Peyer's patch (tissue), 4 donors: Measurements from ENCODE around the gene CCDC12.

Source experiments
- POLR2A ChIP-seq, 2 donors: fragments of 450-650 bp; IDR thresholded peaks; one replicate each; pipeline ENCODE4 v1.5.1; 2017; ENCODE audit warnings: antibody characterized with exemption in 2 of 2, mild to moderate bottlenecking in 2 of 2, moderate library complexity in 2 of 2
- TF ChIP-seq, protein P1 (sequence below), 6 experiments: fragments of 450-650 bp in 4 of 6; fragments of 200-600 bp in 2 of 6; sonication (generic) in 1 of 6; IDR thresholded peaks; one replicate each; pipeline ENCODE4 v1.5.1; 2017 to 2019; ENCODE audit warnings: antibody characterized with exemption in 6 of 6, mild to moderate bottlenecking in 3 of 6, moderate library complexity in 1 of 6

DNA sequence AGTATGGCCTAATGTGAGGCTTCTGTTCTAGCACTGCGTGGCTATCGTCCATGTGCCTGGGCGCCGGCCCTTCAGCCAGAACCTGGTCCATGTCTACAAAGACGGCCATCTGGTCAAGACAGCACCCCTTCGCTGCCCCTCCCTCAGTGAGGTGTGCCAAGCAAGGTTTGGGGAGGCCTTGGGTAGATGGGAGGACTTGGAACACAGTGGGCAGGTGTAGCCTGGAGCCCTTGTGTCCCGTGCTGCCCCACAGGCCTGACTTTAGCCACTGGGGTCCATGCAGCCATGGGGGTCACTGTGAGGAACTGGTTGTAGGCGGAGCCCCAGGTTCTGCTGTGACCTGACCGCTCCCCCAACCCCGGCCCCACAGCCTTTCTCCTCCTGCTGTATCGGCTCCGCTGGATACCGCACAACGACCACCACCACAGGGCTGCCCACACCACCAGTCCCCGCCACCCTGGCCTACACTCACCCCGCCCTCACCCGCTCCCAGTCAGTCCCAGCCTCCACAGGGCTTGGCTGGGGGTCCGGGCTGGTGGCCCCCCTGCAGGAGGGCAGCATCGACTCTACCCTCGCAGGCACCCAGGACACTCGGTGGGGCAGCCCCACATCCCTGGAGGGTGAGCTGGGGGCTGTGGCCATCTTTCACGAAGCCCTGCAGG lies 19.5 kb upstream of the CCDC12 start:
- TF ChIP-seq, protein P1, sequence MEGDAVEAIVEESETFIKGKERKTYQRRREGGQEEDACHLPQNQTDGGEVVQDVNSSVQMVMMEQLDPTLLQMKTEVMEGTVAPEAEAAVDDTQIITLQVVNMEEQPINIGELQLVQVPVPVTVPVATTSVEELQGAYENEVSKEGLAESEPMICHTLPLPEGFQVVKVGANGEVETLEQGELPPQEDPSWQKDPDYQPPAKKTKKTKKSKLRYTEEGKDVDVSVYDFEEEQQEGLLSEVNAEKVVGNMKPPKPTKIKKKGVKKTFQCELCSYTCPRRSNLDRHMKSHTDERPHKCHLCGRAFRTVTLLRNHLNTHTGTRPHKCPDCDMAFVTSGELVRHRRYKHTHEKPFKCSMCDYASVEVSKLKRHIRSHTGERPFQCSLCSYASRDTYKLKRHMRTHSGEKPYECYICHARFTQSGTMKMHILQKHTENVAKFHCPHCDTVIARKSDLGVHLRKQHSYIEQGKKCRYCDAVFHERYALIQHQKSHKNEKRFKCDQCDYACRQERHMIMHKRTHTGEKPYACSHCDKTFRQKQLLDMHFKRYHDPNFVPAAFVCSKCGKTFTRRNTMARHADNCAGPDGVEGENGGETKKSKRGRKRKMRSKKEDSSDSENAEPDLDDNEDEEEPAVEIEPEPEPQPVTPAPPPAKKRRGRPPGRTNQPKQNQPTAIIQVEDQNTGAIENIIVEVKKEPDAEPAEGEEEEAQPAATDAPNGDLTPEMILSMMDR (IDR thresholded peaks at IDR 0.05), result no peak
- TF ChIP-seq POLR2A (IDR thresholded peaks at IDR 0.05), result no peak
